ENCODE data around the gene RELA. TPM values are rescaled to one million over a fixed set of nuclear protein-coding genes. Genes with fewer than 3 reads are reported as not detected.

RELA gene
- total RNA-seq, 1 experiment from 2014 or later: 54.9 TPM

- ChIA-PET POLR2A (no interaction called here), CTCF (no interaction called here)
- H3K9me3 ChIP-seq: no peaks in the 10 kb centered on the region
- Mint-ChIP-seq H3K9me3 (ENCODE audit: unreplicated experiment) (no peaks in the 10 kb centered on the region), H3K4me3 (ENCODE audit: unreplicated experiment) (no peak overlapping the region), H3K36me3 (ENCODE audit: insufficient read depth, unreplicated experiment) (peaks cover 56% of the 10 kb centered on the region), H3K27me3 (ENCODE audit: insufficient read depth, unreplicated experiment) (no peaks in the 10 kb centered on the region), H3K27ac (ENCODE audit: unreplicated experiment) (peak overlapping the region; percentile 35), H3K4me1 (ENCODE audit: low read depth, unreplicated experiment) (peaks cover 23% of the 10 kb centered on the region)
- H3K4me1 ChIP-seq: peaks cover 28% of the 10 kb centered on the region
- no TSS peak for BruUV-seq (replicated peaks)
- TF ChIP-seq CTCF (IDR thresholded peaks at IDR 0.05; ENCODE audit: insufficient read depth in 1 of 2, low read depth in 1 of 2, low read length in 1 of 2, severe bottlenecking in 1 of 2, unreplicated experiment in 1 of 2): no peak
- intact Hi-C loops (cut with micrococcal nuclease; ENCODE audit: unreplicated experiment): no loop called here
- peaks cover 7% of the 10 kb centered on the region for H3K36me3 ChIP-seq (ENCODE audit: control insufficient read depth, insufficient read depth, low read length)
- no peaks in the 10 kb centered on the region for H3K27me3 ChIP-seq (replicated peaks; ENCODE audit: control insufficient read depth, insufficient read depth, low read length)
- DNase-seq: no peak
- H3K4me3 ChIP-seq (ENCODE audit: low read depth, low read length): no peak overlapping the region
These were observed 51.5 kb downstream of the RELA start for GRCh38 chr11:65611028-65611757.

GRCh38 chr11:65610404-65610803 is 52.3 kb downstream of the RELA start:
- BruUV-seq (replicated peaks): no TSS peak
- no peaks in the 10 kb centered on the region for H3K27me3 Mint-ChIP-seq (ENCODE audit: insufficient read depth, unreplicated experiment)
- POLR2A ChIA-PET: no interaction called here
- peaks cover 23% of the 10 kb centered on the region for H3K4me1 Mint-ChIP-seq (ENCODE audit: low read depth, unreplicated experiment)
- no peaks in the 10 kb centered on the region for H3K9me3 Mint-ChIP-seq (ENCODE audit: unreplicated experiment)
- intact Hi-C loops (cut with micrococcal nuclease; ENCODE audit: unreplicated experiment): no loop called here
- no peak for TF ChIP-seq CTCF (IDR thresholded peaks at IDR 0.05; ENCODE audit: insufficient read depth in 1 of 2, low read depth in 1 of 2, low read length in 1 of 2, severe bottlenecking in 1 of 2, unreplicated experiment in 1 of 2)
- CTCF ChIA-PET: no interaction called here
- H3K27me3 ChIP-seq (replicated peaks; ENCODE audit: control insufficient read depth, insufficient read depth, low read length): no peaks in the 10 kb centered on the region
- no peak for DNase-seq
- no peak overlapping the region for H3K4me3 Mint-ChIP-seq (ENCODE audit: unreplicated experiment)
- H3K27ac Mint-ChIP-seq (ENCODE audit: unreplicated experiment): no peak overlapping the region
- no peaks in the 10 kb centered on the region for H3K9me3 ChIP-seq
- H3K36me3 ChIP-seq (ENCODE audit: control insufficient read depth, insufficient read depth, low read length): peaks cover 12% of the 10 kb centered on the region
- H3K36me3 Mint-ChIP-seq (ENCODE audit: insufficient read depth, unreplicated experiment): peaks cover 54% of the 10 kb centered on the region
- peaks cover 28% of the 10 kb centered on the region for H3K4me1 ChIP-seq
- H3K4me3 ChIP-seq (ENCODE audit: low read depth, low read length): no peak overlapping the region

GRCh38 chr11:65609665-65610064 is 53.1 kb downstream of the RELA start:
- Mint-ChIP-seq H3K4me3 (ENCODE audit: unreplicated experiment) (no peak overlapping the region), H3K4me1 (ENCODE audit: low read depth, unreplicated experiment) (peaks cover 23% of the 10 kb centered on the region), H3K27me3 (ENCODE audit: insufficient read depth, unreplicated experiment) (no peaks in the 10 kb centered on the region), H3K9me3 (ENCODE audit: unreplicated experiment) (no peaks in the 10 kb centered on the region), H3K36me3 (ENCODE audit: insufficient read depth, unreplicated experiment) (peaks cover 50% of the 10 kb centered on the region), H3K27ac (ENCODE audit: unreplicated experiment) (no peak overlapping the region)
- CTCF ChIA-PET: interaction anchor here (1.3 kb wide), 1 partner anchor 16 kb away, joined by 4 read pairs; no protein-coding TSS in a partner anchor
- BruUV-seq (replicated peaks): no TSS peak
- DNase-seq: no peak
- no peak for TF ChIP-seq CTCF (IDR thresholded peaks at IDR 0.05; ENCODE audit: insufficient read depth in 1 of 2, low read depth in 1 of 2, low read length in 1 of 2, severe bottlenecking in 1 of 2, unreplicated experiment in 1 of 2)
- Histone ChIP-seq H3K4me1 (peaks cover 28% of the 10 kb centered on the region), H3K27me3 (replicated peaks; ENCODE audit: control insufficient read depth, insufficient read depth, low read length) (no peaks in the 10 kb centered on the region), H3K36me3 (ENCODE audit: control insufficient read depth, insufficient read depth, low read length) (peaks cover 15% of the 10 kb centered on the region), H3K9me3 (no peaks in the 10 kb centered on the region), H3K4me3 (ENCODE audit: low read depth, low read length) (no peak overlapping the region)
- POLR2A ChIA-PET: no interaction called here
- intact Hi-C loops (cut with micrococcal nuclease; ENCODE audit: unreplicated experiment): no loop called here
